NOMO-1 treated with dmso at 0.1 percent for 144 hours (cell line): ENCODE results near the gene ARL4C.

ENCODE experiments used
- DNase-seq: peaks from one replicate; lab custom pipeline; 2025; ENCODE audit not compliant: unreplicated experiment; lab: John Stamatoyannopoulos, UW

ARL4C gene

GRCh38 chr2:234500394-234501006 is 3.6 kb upstream of the ARL4C start:
- DNase-seq = no peak

GRCh38 chr2:234497594-234498235 is 834 bp upstream of the ARL4C start:
- DNase-seq = no peak

GRCh38 chr2:234496055-234496834 is 636 bp downstream of the ARL4C start:
- DNase-seq = no peak

- no peak for DNase-seq
Measured at GRCh38 chr2:234495251-234496054, 1.4 kb downstream of the ARL4C start.

GRCh38 chr2:234494361-234495250 is 2.3 kb downstream of the ARL4C start:
- no peak for DNase-seq

- no peak for DNase-seq
Measured at GRCh38 chr2:234493796-234494195, 3.1 kb downstream of the ARL4C start.

- no peak for DNase-seq
Measured at GRCh38 chr2:234492717-234493485, 4.0 kb downstream of the ARL4C start.

- no peak for DNase-seq
Measured at GRCh38 chr2:234491897-234492296, 5.0 kb downstream of the ARL4C start.

- no peak for DNase-seq
Measured at GRCh38 chr2:234491281-234491680, 5.6 kb downstream of the ARL4C start.

GRCh38 chr2:234490271-234491091 is 6.4 kb downstream of the ARL4C start:
- no peak for DNase-seq

- no peak for DNase-seq
Measured at GRCh38 chr2:234488913-234489451, 7.9 kb downstream of the ARL4C start.

- DNase-seq = no peak
Measured at GRCh38 chr2:234488486-234488885, 8.4 kb downstream of the ARL4C start.

GRCh38 chr2:234487356-234487755 is 9.5 kb downstream of the ARL4C start:
- no peak for DNase-seq

- DNase-seq = peak; percentile 85
Measured at GRCh38 chr2:234483568-234484251, 13.2 kb downstream of the ARL4C start.

- DNase-seq = no peak
Measured at GRCh38 chr2:234481301-234481700, 15.6 kb downstream of the ARL4C start.

- no peak for DNase-seq
Measured at GRCh38 chr2:234480337-234480736, 16.5 kb downstream of the ARL4C start.

GRCh38 chr2:234479465-234479864 is 17.4 kb downstream of the ARL4C start:
- DNase-seq = no peak
